HEK293 (cell line): ENCODE results near the gene ITGB3.

Experiments
- CTCF ChIP-seq: fragments of 450-650 bp; formaldehyde crosslinking; IDR thresholded peaks from 2 replicates; pipeline ENCODE4 v1.5.1; 2016; ENCODE audit warnings: missing biosample characterization, missing genetic modification characterization
- REST ChIP-seq: fragments of 450-650 bp; formaldehyde crosslinking; IDR thresholded peaks from 2 replicates; pipeline ENCODE4 v1.5.1; 2016; ENCODE audit warnings: missing biosample characterization, missing genetic modification characterization
- TSHZ1 ChIP-seq: fragments of 450-650 bp; formaldehyde crosslinking; IDR thresholded peaks from 2 replicates; pipeline ENCODE4 v1.5.1; 2016; ENCODE audit warnings: missing biosample characterization, missing genetic modification characterization, borderline replicate concordance
- ZBTB44 ChIP-seq: fragments of 450-650 bp; IDR thresholded peaks from 2 replicates; pipeline ENCODE4 v1.5.1; 2018; ENCODE audit warnings: missing biosample characterization, mild to moderate bottlenecking, missing genetic modification characterization
- ZFP37 ChIP-seq: fragments of 450-650 bp; formaldehyde crosslinking; IDR thresholded peaks from 2 replicates; pipeline ENCODE4 v1.5.1; 2016; ENCODE audit warnings: missing biosample characterization, missing genetic modification characterization
- ZNF24 ChIP-seq: fragments of 450-650 bp; formaldehyde crosslinking; IDR thresholded peaks from 2 replicates; pipeline ENCODE4 v1.5.1; 2016; ENCODE audit warnings: missing biosample characterization, missing genetic modification characterization
- ZNF580 ChIP-seq: fragments of 450-650 bp; formaldehyde crosslinking; IDR thresholded peaks from 2 replicates; pipeline ENCODE4 v1.5.1; 2016; ENCODE audit warnings: missing biosample characterization, missing genetic modification characterization
- ZNF660 ChIP-seq: fragments of 450-650 bp; IDR thresholded peaks from 2 replicates; pipeline ENCODE4 v1.5.1; 2018; ENCODE audit warnings: missing biosample characterization, mild to moderate bottlenecking, missing genetic modification characterization

- no peak for TF ChIP-seq REST (tag by site-specific recombination)
- TF ChIP-seq ZNF660 (tag by site-specific recombination), result no peak
- no peak for TF ChIP-seq CTCF
- no peak for TF ChIP-seq TSHZ1 (tag by site-specific recombination)
- no peak for TF ChIP-seq ZFP37 (tag by site-specific recombination)
- no peak for TF ChIP-seq ZNF24 (tag by site-specific recombination)
- no peak for TF ChIP-seq ZNF580 (tag by site-specific recombination)
- TF ChIP-seq ZBTB44 (tag by site-specific recombination), result no peak
Measured at GRCh38 chr17:47250855-47251254, 2.8 kb upstream of the ITGB3 start.
